K562 (cell line): ENCODE results near the gene ZFYVE28. TPM values are rescaled to one million over a fixed set of nuclear protein-coding genes. Genes with fewer than 3 reads are reported as not detected.

Experiments used
- ATF2 ChIP-seq: sonication (generic); formaldehyde crosslinking; IDR thresholded peaks from 2 replicates; pipeline ENCODE4 v1.8.1; 2022; ENCODE audit warnings: missing genetic modification reagents
- DEAF1 ChIP-seq: fragments of 450-650 bp; formaldehyde crosslinking; IDR thresholded peaks from 2 replicates; pipeline ENCODE4 v1.4.0; 2020; ENCODE audit warnings: mild to moderate bottlenecking, moderate library complexity
- HDAC3 ChIP-seq: fragments of 450-650 bp; IDR thresholded peaks from 2 replicates; pipeline ENCODE4 v1.6.1; 2018; ENCODE audit warnings: borderline replicate concordance, mild to moderate bottlenecking, moderate library complexity; ENCODE audit not compliant: partially characterized antibody
- JUND ChIP-seq, 2 experiments: IDR thresholded peaks; 2 replicates in 1 of 2; 3 replicates in 1 of 2; pipeline ENCODE4 v1.6.1; 2011; ENCODE audit warnings: borderline replicate concordance in 2 of 2, low read depth in 2 of 2, low read length in 2 of 2, improper control_type of control experiment in 1 of 2, missing biosample characterization in 1 of 2, missing genetic modification characterization in 1 of 2, missing genetic modification reagents in 1 of 2
- KDM2B ChIP-seq: fragments of 250-450 bp; sonication (Bioruptor Pico); IDR thresholded peaks from 2 replicates; pipeline ENCODE4 v1.8.0; 2021; ENCODE audit warnings: mild to moderate bottlenecking, moderate library complexity
- MBD2 ChIP-seq: sonication (generic); IDR thresholded peaks from 2 replicates; pipeline ENCODE4 v1.6.1; 2016; ENCODE audit warnings: low read depth, borderline replicate concordance
- NFXL1 ChIP-seq: fragments of 450-650 bp; formaldehyde crosslinking; IDR thresholded peaks from 2 replicates; pipeline ENCODE4 v1.4.0; 2021; ENCODE audit warnings: mild to moderate bottlenecking
- NR2F6 ChIP-seq: fragments of 450-650 bp; formaldehyde crosslinking; IDR thresholded peaks from 2 replicates; pipeline ENCODE4 v1.4.0; 2020; ENCODE audit warnings: mild to moderate bottlenecking
- NRF1 ChIP-seq, 2 experiments: fragments of 450-650 bp; IDR thresholded peaks in 1 of 2; conservative IDR thresholded peaks in 1 of 2; 2 replicates each; pipeline ENCODE4 v1.6.1; 2014; ENCODE audit warnings: mild to moderate bottlenecking in 2 of 2
- PCBP1 ChIP-seq: fragments of 200-400 bp; formaldehyde crosslinking; IDR thresholded peaks from 2 replicates; pipeline ENCODE4 v1.6.1; 2018; ENCODE audit warnings: mild to moderate bottlenecking, low read depth, low read length; ENCODE audit not compliant: poor library complexity, severe bottlenecking
- RBM17 ChIP-seq: fragments of 200-400 bp; formaldehyde crosslinking; IDR thresholded peaks from 2 replicates; pipeline ENCODE4 v1.6.1; 2017; ENCODE audit warnings: low read depth, mild to moderate bottlenecking, low read length, borderline replicate concordance
- ZBTB11 ChIP-seq, 3 experiments: fragments of 200-800 bp in 1 of 3; fragments of 250-450 bp in 1 of 3; fragments of 450-650 bp in 1 of 3; sonication (Bioruptor Pico) in 1 of 3; sonication (Bioruptor generic) in 1 of 3; formaldehyde crosslinking in 1 of 3; IDR thresholded peaks; 2 replicates each; pipeline versions ENCODE4 v1.6.1 to v1.8.0; 2016 to 2022; ENCODE audit warnings: mild to moderate bottlenecking in 2 of 3, missing genetic modification characterization in 2 of 3, missing compliant biosample characterization in 1 of 3, moderate library complexity in 1 of 3
- ZKSCAN3 ChIP-seq: fragments of 250-450 bp; sonication (Bioruptor Pico); IDR thresholded peaks from 2 replicates; pipeline ENCODE4 v1.4.0; 2020
- ZNF12 ChIP-seq: sonication (generic); formaldehyde crosslinking; IDR thresholded peaks from 2 replicates; pipeline ENCODE4 v1.4.0; 2020; ENCODE audit warnings: mild to moderate bottlenecking, missing genetic modification reagents
- ZNF398 ChIP-seq: fragments of 250-450 bp; sonication (Bioruptor Pico); IDR thresholded peaks from 2 replicates; pipeline ENCODE4 v1.8.0; 2021; ENCODE audit warnings: moderate library complexity, mild to moderate bottlenecking, inconsistent platforms
- ZNF655 ChIP-seq: fragments of 250-450 bp; sonication (Bioruptor Pico); IDR thresholded peaks from 2 replicates; pipeline ENCODE4 v1.5.0; 2021
- ZNF707 ChIP-seq: fragments of 250-450 bp; sonication (Bioruptor Pico); conservative IDR thresholded peaks from 2 replicates; pipeline ENCODE4 v1.8.0; 2022; ENCODE audit warnings: inconsistent platforms, mild to moderate bottlenecking, moderate library complexity
- polyA plus RNA-seq, 8 experiments: library from polyadenylated mRNA; depleted of rRNA in 4 of 8; stranded (reverse) in 5 of 8; unstranded in 3 of 8; fragments of >200 nt; fragmentation: Nextera tagmentation in 2 of 8; fragmentation: Illumina TruSeq in 1 of 8; extraction: Ambion mirVana in 2 of 8; extraction: Trizol in 1 of 8; gene quantifications; 2 replicates each; pipeline versions ENCODE4 v1.2.1 to v1.2.3, GENCODE V29; 2011 to 2014; ENCODE audit warnings: inconsistent platforms in 1 of 8, missing spikeins in 1 of 8
- total RNA-seq, 7 experiments: library from RNA; depleted of rRNA in 6 of 7; stranded (reverse); fragments of >200 nt in 6 of 7; fragmentation: Illumina TruSeq in 2 of 7; extraction: Trizol in 2 of 7; gene quantifications; 2 replicates each; pipeline versions ENCODE4 v1.2.1 to v1.2.3, GENCODE V29; 2011 to 2021; ENCODE audit warnings: low replicate concordance in 1 of 7

The ZFYVE28 gene
- total and polyA plus RNA-seq, 9 of the 15 experiments (the other 6 are each of a cell fraction or from before 2014, with no cell fraction given) = 1.3 to 24.8 (median 8.9) TPM

- TF ChIP-seq DEAF1 (peak; percentile 80), ZKSCAN3 (CRISPR knock-in tag) (no peak), PCBP1 (no peak), KDM2B (CRISPR knock-in tag) (no peak), NR2F6 (CRISPR knock-in tag) (no peak), NFXL1 (CRISPR knock-in tag) (no peak), ATF2 (CRISPR knock-in tag) (no peak), ZNF12 (CRISPR knock-in tag) (no peak), ZBTB11 (CRISPR knock-in tag; IDR thresholded peaks at IDR 0.05) (no peak), HDAC3 (no peak), ZNF398 (CRISPR knock-in tag) (no peak), ZNF707 (CRISPR knock-in tag) (no peak), RBM17 (no peak), MBD2 (no peak), ZNF655 (CRISPR knock-in tag) (no peak), NRF1 (conservative IDR thresholded peaks at IDR 0.05 in 1 of 2, IDR thresholded peaks at IDR 0.05 in 1 of 2) (0 out of 4 replicates have a peak, but pooled peaks of 1 of the 2 experiments have one; percentile 10), JUND (IDR thresholded peaks at IDR 0.05; ENCODE audit: borderline replicate concordance, low read depth, low read length) (0 out of 2 replicates have a peak, but pooled peaks have one; percentile 24), JUND (tag; IDR thresholded peaks at IDR 0.05; ENCODE audit: borderline replicate concordance, low read depth, low read length) (no peak)
Measured at GRCh38 chr4:2220016-2220630, 198.3 kb downstream of the ZFYVE28 start (continued).
